Inflammatory macrophage (primary cell): ENCODE data around the gene DAPK2.

Source experiments
- DNase-seq, 2 donors: peaks; one replicate each; pipeline ENCODE4 v3.0.0-alpha.2; 2020 to 2022

The DAPK2 gene

GRCh38 chr15:64023220-64023619 lies 23.1 kb downstream of the DAPK2 start:
- no peak for DNase-seq

GRCh38 chr15:64022571-64022970 lies 23.7 kb downstream of the DAPK2 start:
- DNase-seq, result no peak

DNA sequence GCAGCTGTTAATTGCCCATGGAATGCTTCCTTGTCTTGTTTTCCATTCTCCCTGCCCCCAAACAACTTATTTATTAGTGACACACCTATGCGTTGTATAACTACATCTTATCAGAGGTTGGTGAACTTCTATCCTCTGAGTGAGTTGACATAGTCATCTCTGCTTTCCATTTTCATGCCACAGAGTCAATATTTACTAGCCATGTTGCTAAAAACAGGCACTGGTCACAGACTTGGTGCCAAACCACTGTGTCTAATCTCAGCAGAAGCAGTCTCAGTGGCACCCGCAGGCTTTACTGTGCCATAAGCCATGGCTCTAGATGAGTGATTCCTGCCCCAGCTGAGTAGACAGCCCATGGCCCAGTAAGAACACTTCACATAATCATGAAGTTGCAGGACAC lies 26.5 kb downstream of the DAPK2 start:
- no peak for DNase-seq

DNA sequence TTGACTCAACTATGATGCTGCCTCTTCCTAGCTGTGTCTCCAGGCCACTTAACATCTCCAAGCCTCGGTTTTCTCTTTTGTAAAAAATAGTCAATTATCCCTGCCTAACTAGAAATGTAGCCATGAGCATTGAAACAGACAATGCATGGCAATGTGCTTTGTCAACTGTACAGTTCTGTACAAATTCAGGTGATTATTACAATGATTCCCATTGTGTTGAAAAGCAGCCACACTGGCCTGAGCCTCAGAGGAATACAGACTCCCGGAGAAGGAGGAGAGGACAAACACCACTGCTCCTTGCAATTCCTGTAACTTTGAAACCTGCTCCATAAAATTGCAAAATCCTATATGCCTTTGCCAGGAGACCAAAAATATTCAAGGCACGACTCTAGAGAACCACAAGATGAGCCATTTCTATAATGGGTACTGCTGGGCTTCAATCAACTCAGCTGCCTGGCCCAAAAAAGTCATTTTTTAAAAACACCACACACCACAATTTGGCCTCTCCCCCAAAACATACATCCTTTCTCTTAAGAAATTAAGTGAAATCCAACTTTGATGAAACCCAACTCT lies 28.6 kb downstream of the DAPK2 start:
- no peak for DNase-seq

DNA sequence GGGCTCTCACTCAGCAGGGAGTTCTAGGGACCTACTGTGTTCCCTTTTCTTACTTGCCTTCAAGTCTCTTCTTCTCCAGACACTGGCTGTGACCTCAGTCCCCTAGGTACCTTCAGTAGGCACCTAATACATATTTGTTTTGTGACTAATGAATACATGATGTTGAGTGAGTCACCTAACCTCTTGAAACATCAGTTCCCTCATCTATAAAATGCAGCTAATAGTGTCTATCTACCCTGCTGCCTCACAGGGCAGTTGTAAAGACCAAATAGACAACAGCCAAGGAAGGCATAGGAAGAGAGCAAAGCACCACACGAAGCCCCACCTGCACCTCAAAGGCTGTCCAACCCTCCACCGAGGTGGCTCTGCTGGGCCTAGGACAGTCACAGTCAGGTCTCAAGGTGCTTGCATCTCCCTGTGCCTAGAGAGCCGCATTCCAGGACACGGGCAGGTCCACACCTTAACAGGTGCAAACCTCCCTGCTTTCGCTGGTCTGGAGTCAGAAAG lies 29.1 kb downstream of the DAPK2 start:
- DNase-seq, result no peak

GRCh38 chr15:64016257-64016656 lies 30.0 kb downstream of the DAPK2 start:
- no peak for DNase-seq

DNA sequence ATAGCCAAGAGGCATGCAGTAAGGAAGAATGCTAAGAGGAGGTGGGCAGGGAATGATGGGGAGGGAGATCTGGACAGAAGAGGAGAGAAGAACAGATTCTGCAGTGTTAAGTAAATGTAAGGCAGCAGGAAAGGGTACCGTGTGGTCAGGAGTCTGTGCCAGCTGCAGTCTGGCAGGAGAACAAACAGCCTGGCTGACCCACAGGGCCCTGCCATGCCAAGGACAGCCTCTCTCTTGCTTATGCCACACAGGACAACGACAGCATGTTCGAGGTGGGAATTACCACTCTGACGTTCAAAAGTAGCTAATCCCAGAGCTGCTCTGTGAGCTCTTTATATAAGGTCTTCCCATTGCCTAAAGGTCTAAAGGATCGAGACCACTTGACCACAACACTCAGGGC lies 31.3 kb downstream of the DAPK2 start:
- DNase-seq, result no peak

GRCh38 chr15:64013179-64014062 lies 32.9 kb downstream of the DAPK2 start:
- no peak for DNase-seq

- DNase-seq, result no peak
These were observed 34.5 kb downstream of the DAPK2 start for GRCh38 chr15:64011736-64012135.

GRCh38 chr15:64010719-64011118 lies 35.6 kb downstream of the DAPK2 start:
- DNase-seq, result peak; percentile 88 to 90

DNA sequence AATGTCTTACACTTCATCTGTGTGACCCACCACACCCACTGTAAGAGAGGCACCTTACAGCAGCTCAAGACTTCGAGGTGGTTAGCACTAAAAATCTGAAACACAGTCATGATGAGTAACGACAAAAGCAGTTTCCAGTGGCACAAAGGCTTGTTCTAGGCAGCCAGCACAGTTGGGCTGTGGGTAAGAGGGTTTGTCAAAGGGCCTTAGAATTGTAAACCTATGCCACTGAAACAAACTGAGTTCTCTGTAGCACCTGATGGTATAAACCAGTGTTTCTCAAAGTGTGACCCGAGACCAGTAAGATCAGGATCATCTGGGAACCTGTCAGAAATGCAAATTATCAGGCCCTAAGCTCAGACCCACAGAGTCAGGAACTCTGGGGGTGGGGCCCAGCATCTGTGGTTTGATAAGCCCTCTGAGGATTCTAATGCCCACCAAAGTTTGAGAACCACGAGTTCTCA lies 36.5 kb downstream of the DAPK2 start:
- DNase-seq, result no peak

- no peak for DNase-seq
These were observed 37.0 kb downstream of the DAPK2 start for GRCh38 chr15:64009241-64009640.

- no peak for DNase-seq
These were observed 38.1 kb downstream of the DAPK2 start for GRCh38 chr15:64008177-64008576.

- no peak for DNase-seq
These were observed 39.6 kb downstream of the DAPK2 start for GRCh38 chr15:64006642-64007041.

DNA sequence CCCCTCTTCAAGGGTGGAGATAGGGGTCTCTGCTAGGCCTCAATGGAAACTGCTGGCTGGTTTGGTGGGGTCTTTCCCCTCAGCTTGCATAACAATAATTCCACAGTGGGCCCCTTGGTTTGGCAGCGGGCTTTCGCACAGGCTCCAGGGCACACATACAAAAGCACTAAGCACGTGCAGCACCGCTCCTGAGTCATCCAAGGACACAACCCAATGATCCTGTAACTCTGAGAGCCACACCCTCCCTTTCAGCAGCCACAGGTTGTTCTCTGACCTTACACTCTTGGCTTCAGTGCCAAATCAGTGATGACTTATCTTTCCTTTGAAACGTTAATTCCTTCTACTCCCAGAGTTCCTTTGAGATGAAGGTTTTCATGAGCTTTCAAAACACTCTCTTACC lies 41.7 kb downstream of the DAPK2 start:
- no peak for DNase-seq

- no peak for DNase-seq
These were observed 42.2 kb downstream of the DAPK2 start for GRCh38 chr15:64004056-64004455.

DNA sequence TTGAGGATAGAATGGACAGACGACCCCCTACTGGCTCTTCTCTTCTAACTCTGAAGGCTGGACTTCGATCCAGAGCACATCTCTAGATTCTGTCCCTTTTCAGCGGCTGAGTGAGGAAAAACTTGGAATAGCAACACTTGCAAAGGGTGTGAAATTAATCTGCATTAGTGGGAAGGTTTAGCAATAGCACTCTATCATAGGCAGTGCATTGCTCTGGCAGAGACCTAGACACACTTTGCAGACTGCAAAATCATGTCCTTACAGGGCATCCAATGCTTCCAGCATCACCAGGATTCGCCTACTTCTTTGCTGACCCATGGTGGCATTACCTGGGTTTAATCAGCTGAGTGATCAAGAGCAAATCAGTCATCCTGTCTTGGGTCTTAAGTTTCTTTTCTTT lies 43.1 kb downstream of the DAPK2 start:
- no peak for DNase-seq

GRCh38 chr15:64001148-64001547 lies 45.1 kb downstream of the DAPK2 start:
- peak; percentile 49 to 55 for DNase-seq

GRCh38 chr15:64000183-64000951 lies 45.9 kb downstream of the DAPK2 start:
- DNase-seq, result no peak

DNA sequence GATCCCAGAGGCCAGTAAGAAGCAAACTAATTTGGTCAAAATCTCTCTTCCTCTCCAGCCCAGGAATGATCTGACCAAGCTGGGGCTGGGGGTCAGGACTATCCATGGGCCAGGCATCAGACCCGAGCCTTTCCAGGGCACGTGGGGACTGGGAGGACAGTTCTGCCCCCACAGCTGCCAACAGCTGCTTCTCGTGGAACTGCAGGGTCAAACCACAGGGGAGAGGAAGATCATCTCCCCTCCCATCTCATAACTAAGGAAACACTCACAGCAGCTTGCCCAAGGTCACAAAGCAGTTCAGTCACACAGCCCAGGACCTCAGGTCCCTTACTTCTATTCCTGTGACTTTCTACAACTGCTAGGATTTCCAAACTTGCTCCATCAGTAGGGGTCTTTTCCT lies 47.1 kb downstream of the DAPK2 start:
- peak; percentile 35 to 40 for DNase-seq

DNA sequence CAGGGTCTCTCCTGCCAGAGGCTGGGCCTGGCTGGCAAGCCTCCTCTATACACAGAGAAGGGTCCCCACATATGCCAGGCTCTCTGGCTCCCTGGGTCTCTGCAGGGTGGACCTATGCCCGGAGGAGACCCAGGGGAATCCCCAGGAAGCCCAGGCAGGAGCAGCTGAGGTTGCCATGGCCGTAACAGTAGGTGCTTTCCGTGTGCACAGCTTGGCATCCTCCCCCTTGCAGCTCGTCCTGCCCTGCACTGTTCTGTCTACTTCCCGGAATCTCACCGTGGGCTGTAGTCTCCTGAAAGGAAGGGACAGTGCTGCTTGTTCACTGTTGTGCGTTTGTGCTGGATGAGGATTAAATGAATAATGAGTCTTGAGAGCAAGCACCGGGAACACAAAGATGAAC lies 47.8 kb downstream of the DAPK2 start:
- DNase-seq, result no peak

- no peak for DNase-seq
These were observed 48.4 kb downstream of the DAPK2 start for GRCh38 chr15:63997715-63998442.
